Motor neuron (in vitro differentiated cells): ENCODE data around the gene EFEMP1. TPM values are rescaled to one million over a fixed set of nuclear protein-coding genes. Genes with fewer than 3 reads are reported as not detected.

Experiments used
- ATAC-seq, 8 experiments: fragments of 200-7000 bp; cut with Tn5 transposase; replicated peaks in 6 of 8; 2 replicates each; pipeline ENCODE4 v1.8.0; 2021; ENCODE audit warnings: mild to moderate bottlenecking in 8 of 8, moderate library complexity in 8 of 8
- H3K27ac ChIP-seq, 2 donors: fragments of 250-450 bp; sonication (Bioruptor Pico); 2 replicates each; pipeline ENCODE4 v1.9.0; 2021; ENCODE audit warnings: antibody characterized with exemption in 2 of 2, mild to moderate bottlenecking in 2 of 2, moderate library complexity in 1 of 2
- H3K4me1 ChIP-seq, 2 donors: fragments of 250-450 bp; sonication (Bioruptor Pico); replicated peaks in 1 of 2; 2 replicates each; pipeline ENCODE4 v1.6.1; 2021; ENCODE audit warnings: antibody characterized with exemption in 2 of 2, mild to moderate bottlenecking in 2 of 2, moderate library complexity in 1 of 2
- H3K4me3 ChIP-seq, 5 donors: fragments of 250-450 bp; sonication (Bioruptor Pico); 2 replicates each; pipeline ENCODE4 v1.9.0; 2021; ENCODE audit warnings: antibody characterized with exemption in 5 of 5, mild to moderate bottlenecking in 5 of 5, moderate library complexity in 4 of 5
- WGBS, 10 experiments: fragments of 450-650 bp; shearing (Covaris generic); methylation state at CpG; one replicate each; pipeline ENCODE4 v1.0.0; 2022; 5-methylcytosine and 5-hydroxymethylcytosine counted together
- in situ Hi-C, 9 experiments: fragments of 400-800 bp; cut with MboI; loops; one replicate each; pipeline ENCODE4 v1.15.0; 2021; ENCODE audit warnings: low sequenced_read_pairs in 9 of 9, low pct_unique_long_range_greater_than_20kb in 2 of 9; ENCODE audit not compliant: unreplicated experiment in 9 of 9
- total RNA-seq, 8 experiments: library from RNA; unstranded; fragments of 300-600 nt; gene quantifications; 2 replicates each; pipeline versions ENCODE4 v1.2.3 to v1.2.4, GENCODE V29; 2022

EFEMP1 gene, protein sequence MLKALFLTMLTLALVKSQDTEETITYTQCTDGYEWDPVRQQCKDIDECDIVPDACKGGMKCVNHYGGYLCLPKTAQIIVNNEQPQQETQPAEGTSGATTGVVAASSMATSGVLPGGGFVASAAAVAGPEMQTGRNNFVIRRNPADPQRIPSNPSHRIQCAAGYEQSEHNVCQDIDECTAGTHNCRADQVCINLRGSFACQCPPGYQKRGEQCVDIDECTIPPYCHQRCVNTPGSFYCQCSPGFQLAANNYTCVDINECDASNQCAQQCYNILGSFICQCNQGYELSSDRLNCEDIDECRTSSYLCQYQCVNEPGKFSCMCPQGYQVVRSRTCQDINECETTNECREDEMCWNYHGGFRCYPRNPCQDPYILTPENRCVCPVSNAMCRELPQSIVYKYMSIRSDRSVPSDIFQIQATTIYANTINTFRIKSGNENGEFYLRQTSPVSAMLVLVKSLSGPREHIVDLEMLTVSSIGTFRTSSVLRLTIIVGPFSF
- total RNA-seq, result 100 to 1,000 TPM in 2 of 8 experiments, 10 to 100 TPM in 3, 1 to 10 TPM in 3; 3.0 to 435 (median 13.4) TPM

DNA sequence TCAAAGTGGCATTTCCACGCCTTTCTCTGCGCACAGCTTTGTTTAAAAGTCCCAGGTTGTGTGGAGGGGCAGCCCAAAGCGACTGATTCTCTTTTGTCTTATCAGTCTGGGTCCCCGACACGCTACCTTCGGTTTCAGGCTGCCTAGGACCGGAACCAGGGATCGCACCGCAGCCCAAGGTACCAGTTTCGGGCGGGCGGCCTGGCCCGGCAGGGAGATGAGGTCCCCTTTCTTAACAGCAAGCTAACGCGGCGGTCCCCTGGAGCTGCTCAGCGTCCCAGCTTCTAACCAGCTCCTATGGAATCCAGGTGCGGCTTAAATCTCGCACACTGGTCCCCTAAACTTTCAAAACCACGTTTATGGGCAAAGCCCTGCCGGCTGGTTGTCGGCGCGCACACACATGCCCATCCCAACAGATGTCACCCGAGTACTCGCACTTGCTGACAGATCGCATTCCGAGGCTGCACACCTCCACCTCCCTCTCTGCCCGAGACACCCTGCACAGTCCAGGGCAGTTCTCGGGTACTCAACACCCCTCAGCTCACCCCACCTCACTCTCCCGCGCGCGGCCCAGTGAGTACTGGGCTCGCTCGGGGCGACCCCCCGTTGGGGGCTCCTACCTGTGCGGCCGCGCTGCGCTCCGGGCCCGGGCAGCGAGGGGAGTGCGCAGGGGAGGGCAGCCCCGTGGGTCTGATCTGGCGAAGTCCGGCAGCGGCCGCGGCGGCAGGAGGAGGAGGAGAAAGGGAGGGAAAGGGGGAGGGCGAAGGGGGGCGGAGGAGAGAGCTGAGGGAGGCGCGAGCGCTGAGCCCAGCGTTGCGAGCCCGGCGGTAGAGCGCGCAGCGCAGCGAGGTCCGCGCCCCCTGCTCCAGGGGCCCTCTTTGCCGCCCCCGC is at the start of gene EFEMP1:
Gene EFEMP1, minus strand, starts transcription at position 692 of the 891 bp plus-strand sequence. CDS start 1,342 bp downstream, outside the sequence.
- H3K27ac ChIP-seq, result no peak within 1 kb of the TSS
- H3K4me3 ChIP-seq, result peak within 1 kb of the TSS; percentile 40 to 67 (median 54)
- WGBS, 10 experiments, result 0 to 29% (median 5%) methylated on average over 1 to 18 of the region's 70 CpGs; no CpG with 5 or more reads in 5 of the 10 experiments
- peaks cover 3 to 4% of the 10 kb centered on the region in 2 donors for H3K4me1 ChIP-seq
- in situ Hi-C loops, result no loop called here
- peak; percentile 91 to 97 (median 94) for ATAC-seq

DNA sequence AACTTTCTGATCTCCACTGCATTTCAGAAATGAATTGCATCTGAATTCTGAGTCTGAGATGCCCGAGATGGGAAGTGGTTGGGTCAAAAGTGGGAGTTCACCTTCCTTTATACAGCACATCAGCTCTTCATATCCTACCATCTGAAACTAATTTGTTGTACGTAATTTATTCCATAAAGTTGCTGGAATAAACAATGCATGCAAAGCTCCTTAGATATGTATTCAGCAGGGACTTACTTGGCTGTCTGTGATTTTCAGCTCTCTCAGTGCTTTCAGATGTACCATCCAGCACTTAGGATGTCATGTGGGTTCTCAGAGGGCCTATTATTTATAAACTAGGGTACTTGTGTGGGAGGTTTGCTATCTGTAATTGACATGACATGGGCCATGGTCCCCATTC is 46.9 kb upstream of the EFEMP1 start:
- 0 to 100% (median 69%) methylated on average over 1 to 2 of the region's 2 CpGs; no CpG with 5 or more reads in 3 of the 10 experiments for WGBS, 10 experiments
- peak in 3 of 8 experiments; percentile 58 to 72 (median 66) for ATAC-seq
- in situ Hi-C loops, result no loop called here

DNA sequence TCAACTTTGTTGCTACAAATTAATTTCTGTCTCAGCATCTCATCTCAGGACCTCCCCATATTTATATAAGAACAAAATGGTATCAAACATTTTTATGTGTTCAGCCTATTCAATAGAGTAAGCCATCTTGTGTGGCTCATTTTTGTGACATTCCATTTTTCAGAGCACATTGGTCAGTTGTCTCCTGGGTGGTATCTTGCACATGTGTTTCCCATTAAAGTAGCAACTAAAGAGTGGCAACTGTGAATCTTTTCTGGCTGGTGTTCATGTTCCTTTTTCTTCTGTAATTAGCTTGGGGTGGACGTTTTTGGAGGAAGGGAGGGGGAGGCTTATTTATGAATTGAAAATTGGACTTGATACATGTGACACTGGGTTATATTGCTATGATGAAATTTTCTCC is 45.4 kb upstream of the EFEMP1 start:
- Histone ChIP-seq H3K27ac (no peak overlapping the region), H3K4me1 (no peaks in the 10 kb centered on the region), H3K4me3 (no peak overlapping the region)
- ATAC-seq, result no peak
- in situ Hi-C loops, result no loop called here
- WGBS, 10 experiments, result 0 to 60% (median 56%) methylated on average over 1 of the region's 1 CpG; no CpG with 5 or more reads in 5 of the 10 experiments

More for the DNA sequence above, 46.9 kb upstream of the EFEMP1 start:
- Histone ChIP-seq H3K4me3 (no peak overlapping the region), H3K4me1 (no peaks in the 10 kb centered on the region), H3K27ac (no peak overlapping the region)

DNA sequence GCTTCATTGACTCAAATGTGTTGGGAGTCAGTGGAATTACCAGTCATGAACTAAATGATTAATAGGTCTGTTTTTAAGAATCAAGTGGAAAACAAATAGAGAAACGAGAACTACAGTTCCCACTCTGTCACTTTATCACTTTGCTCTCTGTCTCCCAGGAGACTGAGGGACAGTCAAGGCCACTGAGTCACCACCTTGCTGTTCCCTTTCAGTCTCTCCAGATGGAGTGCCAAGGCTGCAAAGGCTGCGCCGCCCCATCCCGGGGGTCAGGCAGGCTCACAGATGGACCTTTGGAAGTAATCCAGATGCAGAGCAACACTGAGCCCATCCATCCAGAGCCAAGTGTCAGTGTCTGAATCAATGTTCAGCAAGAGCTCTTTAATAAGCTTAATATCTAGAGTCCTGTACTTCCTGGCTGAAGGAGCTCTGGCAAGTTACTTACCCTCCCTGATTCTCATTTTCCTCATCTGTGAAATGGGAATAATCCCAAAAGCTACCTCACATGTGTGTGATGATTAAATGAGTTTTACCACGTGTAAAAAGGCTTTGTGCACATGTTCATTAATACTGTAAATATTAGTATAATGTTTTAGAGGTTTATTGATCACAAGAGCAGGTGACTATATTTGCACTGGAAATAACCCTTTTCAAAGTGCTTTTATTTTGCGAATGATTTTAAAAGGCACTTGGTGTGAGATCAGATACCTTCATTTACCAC is 43.0 kb upstream of the EFEMP1 start:
- in situ Hi-C loops, result no loop called here
- ATAC-seq, result peak in 7 of 8 experiments; percentile 42 to 93 (median 82)
- 28 to 100% (median 79%) methylated on average over 1 to 6 of the region's 6 CpGs for WGBS, 10 experiments
- Histone ChIP-seq H3K4me3 (no peak overlapping the region), H3K27ac (no peak overlapping the region), H3K4me1 (no peaks in the 10 kb centered on the region)

DNA sequence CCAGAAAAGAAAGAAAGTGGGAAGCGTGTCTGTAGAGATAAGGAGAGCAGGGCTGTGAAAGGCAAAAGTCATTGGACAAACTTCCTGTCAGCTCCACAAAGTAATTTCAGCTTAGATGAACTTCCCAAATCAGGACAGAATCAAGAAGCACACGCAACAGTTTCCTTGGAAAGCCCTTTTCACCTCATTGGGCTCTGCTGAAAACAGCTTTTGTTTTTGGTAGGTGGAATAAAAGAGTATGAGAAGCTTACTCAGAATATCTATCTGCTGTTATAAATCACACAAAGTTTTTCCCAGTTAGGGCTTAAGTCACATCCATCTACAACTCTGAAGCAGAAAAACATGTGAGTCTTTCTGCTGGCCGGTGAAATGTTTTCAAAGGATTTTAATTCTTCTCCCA is 42.4 kb upstream of the EFEMP1 start:
- H3K4me3 ChIP-seq, result no peak overlapping the region
- H3K27ac ChIP-seq, result no peak overlapping the region
- 37 to 100% (median 76%) methylated on average over 1 to 3 of the region's 3 CpGs for WGBS, 10 experiments
- H3K4me1 ChIP-seq, result no peaks in the 10 kb centered on the region
- ATAC-seq, result peak in 4 of 8 experiments; percentile 15 to 68 (median 58)
- in situ Hi-C loops, result no loop called here

DNA sequence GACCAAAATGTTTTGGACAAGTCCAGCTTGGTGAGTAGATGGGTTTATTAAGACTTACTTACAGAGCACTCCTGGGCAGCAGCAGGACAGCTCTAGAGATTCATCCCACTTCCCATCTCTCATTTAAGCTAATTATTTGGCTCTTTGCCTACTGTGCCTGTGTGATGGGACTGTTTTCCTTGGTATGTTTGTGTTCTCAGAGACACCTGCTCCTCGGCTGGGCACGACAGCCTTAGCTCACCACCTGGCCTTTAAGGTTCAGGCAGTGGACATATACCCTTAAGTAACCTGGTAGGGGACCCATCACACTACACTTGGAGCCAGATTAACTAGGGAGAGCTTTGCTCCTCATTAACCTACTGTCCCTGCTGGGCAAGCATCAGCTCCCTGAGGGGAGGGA is 41.7 kb upstream of the EFEMP1 start:
- H3K4me3 ChIP-seq, result no peak overlapping the region
- H3K27ac ChIP-seq, result no peak overlapping the region
- no peak for ATAC-seq
- in situ Hi-C loops, result no loop called here
- H3K4me1 ChIP-seq, result no peaks in the 10 kb centered on the region
- 80 to 100% methylated on average over 1 to 2 of the region's 2 CpGs; no CpG with 5 or more reads in 8 of the 10 experiments for WGBS, 10 experiments

DNA sequence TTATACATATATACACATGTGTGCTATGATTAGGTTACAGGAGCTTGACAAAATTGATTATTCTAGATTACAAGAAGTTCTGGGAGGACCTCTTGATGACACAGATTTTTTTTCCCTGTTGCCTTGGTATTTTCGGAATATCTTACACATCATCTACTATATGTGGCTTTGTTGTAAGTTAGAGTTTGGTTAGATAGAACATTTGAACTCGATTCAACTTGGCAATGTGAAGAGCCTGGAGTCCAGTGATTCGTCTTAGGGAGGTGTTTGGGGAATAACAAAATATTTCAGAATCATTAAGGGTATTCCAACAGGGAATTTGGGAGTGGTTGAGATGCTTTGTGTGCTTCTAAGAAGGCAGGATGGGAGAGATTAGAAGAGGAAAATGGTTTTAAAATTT is 39.3 kb upstream of the EFEMP1 start:
- in situ Hi-C loops, result no loop called here
- H3K4me1 ChIP-seq, result no peaks in the 10 kb centered on the region
- no peak for ATAC-seq
- no peak overlapping the region for H3K4me3 ChIP-seq
- no peak overlapping the region for H3K27ac ChIP-seq
- 40 to 80% (median 59%) methylated on average over 1 to 3 of the region's 3 CpGs for WGBS, 10 experiments

DNA sequence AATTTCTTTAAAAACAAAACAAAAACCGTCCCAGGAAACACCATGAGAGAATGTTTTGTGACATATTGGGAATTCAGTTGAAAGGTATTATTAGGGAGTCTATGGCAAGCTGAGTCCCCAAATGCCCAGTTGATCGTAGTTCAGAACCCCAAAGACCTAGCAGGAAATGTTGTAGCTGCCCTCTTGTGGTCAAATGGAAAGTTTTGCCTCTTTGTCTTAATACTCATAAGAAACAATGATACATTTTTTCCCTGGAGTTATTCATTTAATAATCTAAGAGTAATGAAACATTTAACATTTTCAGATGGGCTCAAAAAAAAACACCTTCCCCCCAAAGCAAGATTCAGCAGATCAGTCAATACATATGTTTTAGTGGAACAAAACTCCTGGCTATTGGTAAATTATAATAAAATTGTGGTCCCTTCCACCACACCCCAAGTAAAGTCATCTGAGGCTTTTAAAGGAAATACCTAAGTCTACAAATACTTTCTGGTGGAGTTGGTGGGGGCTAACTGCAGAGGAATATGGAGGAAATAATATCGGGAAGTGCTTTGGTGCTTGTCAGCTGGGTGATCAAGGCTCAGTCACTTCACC is 37.8 kb upstream of the EFEMP1 start:
- H3K4me3 ChIP-seq, result no peak overlapping the region
- H3K4me1 ChIP-seq, result no peaks in the 10 kb centered on the region
- H3K27ac ChIP-seq, result no peak overlapping the region
- 0 to 56% (median 33%) methylated on average over 1 to 3 of the region's 3 CpGs; no CpG with 5 or more reads in 3 of the 10 experiments for WGBS, 10 experiments
- ATAC-seq, result peak in 3 of 8 experiments; percentile 14 to 69 (median 38)
- in situ Hi-C loops, result no loop called here

DNA sequence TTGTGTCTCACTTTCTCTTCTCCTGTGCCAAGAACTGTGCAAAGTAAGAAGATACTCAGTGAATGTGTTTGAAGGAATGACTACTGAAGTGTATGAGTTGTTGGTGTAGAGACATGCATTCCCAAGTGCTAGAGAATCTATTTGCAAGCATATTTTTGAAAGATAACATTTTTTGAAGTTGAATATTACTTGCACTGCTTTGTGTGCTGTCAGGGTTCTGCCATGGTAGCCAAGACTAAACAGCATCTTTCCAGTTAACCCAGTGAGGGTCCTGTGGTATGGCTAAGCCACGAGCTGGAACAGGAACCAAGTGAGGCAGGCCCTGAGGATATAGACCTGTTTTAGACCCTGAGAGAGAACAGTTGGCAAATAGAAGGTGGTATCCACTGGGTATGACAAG is 35.2 kb upstream of the EFEMP1 start:
- peak in 2 of 8 experiments; percentile 7 to 14 for ATAC-seq
- in situ Hi-C loops, result no loop called here
- WGBS, 10 experiments, result 17 to 60% (median 50%) methylated on average over 1 of the region's 1 CpG; no CpG with 5 or more reads in 5 of the 10 experiments
- H3K4me3 ChIP-seq, result no peak overlapping the region
- H3K4me1 ChIP-seq, result no peaks in the 10 kb centered on the region
- no peak overlapping the region for H3K27ac ChIP-seq

DNA sequence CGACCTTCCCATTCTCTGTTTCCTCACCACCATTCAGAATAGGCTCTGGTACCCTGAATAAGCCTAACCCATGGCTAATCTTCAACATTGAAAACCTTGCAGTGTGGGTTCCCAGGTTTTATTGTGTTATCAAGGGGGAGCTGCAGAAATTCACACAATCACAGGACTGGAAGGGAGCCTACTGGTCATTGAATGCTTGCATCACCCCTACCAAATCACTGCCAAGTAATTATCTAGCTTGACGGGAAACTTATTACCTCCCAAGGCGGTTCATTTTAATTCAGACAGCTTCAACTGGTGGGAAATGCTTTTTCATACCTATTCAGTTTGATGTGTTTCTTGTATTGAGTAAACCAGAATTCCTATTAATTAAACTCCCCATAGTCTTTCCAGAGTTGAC is 33.6 kb upstream of the EFEMP1 start:
- no peaks in the 10 kb centered on the region for H3K4me1 ChIP-seq
- no peak overlapping the region for H3K4me3 ChIP-seq
- H3K27ac ChIP-seq, result no peak overlapping the region
- no peak for ATAC-seq
- WGBS, 10 experiments, result 66 to 100% (median 82%) methylated on average over 1 to 3 of the region's 3 CpGs; no CpG with 5 or more reads in 2 of the 10 experiments
- in situ Hi-C loops, result no loop called here

DNA sequence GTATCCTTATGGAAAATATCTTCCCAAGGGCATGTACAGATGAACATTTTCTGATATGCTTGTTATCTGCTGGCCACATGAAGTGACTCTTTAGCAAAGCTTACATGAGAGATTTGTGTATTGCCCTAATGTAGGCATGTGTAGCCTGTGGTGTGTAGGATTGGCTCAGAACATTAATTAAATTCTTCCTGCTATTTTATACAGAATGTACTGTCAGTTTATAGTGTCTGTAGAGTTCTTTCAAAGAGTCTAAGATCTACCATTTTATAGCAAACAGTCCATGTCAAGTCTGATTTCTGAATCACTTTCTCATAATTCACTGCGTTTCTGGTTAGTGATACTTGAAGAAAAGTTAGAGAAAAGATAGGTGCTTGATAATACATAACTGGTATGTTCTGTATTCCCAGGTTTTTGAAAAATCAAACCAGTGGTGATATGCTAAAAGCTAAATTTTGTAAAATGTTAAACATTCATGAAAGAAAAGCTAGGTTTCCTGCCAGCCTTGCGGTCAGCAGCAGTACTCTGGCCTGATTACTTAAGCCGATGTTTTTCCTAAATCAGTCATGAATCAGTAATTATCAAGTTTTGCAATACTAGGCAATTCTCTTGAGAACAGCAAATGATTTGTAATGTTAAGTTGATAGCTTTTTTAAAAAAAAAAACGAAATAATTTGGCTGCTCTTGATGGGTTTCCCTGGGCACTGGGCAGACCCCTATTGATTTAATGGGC is 30.9 kb upstream of the EFEMP1 start:
- H3K27ac ChIP-seq, result no peak overlapping the region
- in situ Hi-C loops, result no loop called here
- H3K4me3 ChIP-seq, result no peak overlapping the region
- WGBS, 10 experiments, result 8 to 100% (median 70%) methylated on average over 1 to 4 of the region's 4 CpGs
- no peaks in the 10 kb centered on the region for H3K4me1 ChIP-seq
- ATAC-seq, result peak in 3 of 8 experiments; percentile 15 to 49 (median 38)
